GM12878 (cell line): Measurements from ENCODE around the gene SLCO3A1.

ENCODE experiments used
- BACH1 ChIP-seq: fragments of 450-650 bp; IDR thresholded peaks from 2 replicates; pipeline ENCODE4 v1.6.1; 2017; ENCODE audit warnings: mild to moderate bottlenecking, borderline replicate concordance
- EGR1 ChIP-seq, 2 experiments: IDR thresholded peaks; 1 replicate in 1 of 2; 2 replicates in 1 of 2; pipeline ENCODE4 v1.6.1; 2011 to 2012; ENCODE audit warnings: low read depth in 2 of 2, low read length in 2 of 2, borderline replicate concordance in 1 of 2, mild to moderate bottlenecking in 1 of 2, moderate library complexity in 1 of 2
- FOXM1 ChIP-seq: IDR thresholded peaks from 2 replicates; pipeline ENCODE4 v1.6.1; 2012; ENCODE audit warnings: low read depth, mild to moderate bottlenecking, inconsistent platforms, low read length, moderate library complexity
- MYB ChIP-seq: fragments of 150-350 bp; IDR thresholded peaks from 2 replicates; pipeline ENCODE4 v1.6.1; 2014; ENCODE audit warnings: mild to moderate bottlenecking, low read depth, low read length, borderline replicate concordance
- POLR2A ChIP-seq: IDR thresholded peaks from 2 replicates; pipeline ENCODE4 v1.6.1; 2011; ENCODE audit warnings: low read depth, mild to moderate bottlenecking, low read length
- POLR2AphosphoS5 ChIP-seq: IDR thresholded peaks from 2 replicates; pipeline ENCODE4 v1.6.1; 2011; ENCODE audit warnings: mild to moderate bottlenecking, low read length, inconsistent platforms
- REST ChIP-seq: IDR thresholded peaks from 2 replicates; pipeline ENCODE4 v1.6.1; 2012; ENCODE audit warnings: mild to moderate bottlenecking, low read depth, low read length
- SIN3A ChIP-seq: IDR thresholded peaks from 2 replicates; pipeline ENCODE4 v1.6.1; 2012; ENCODE audit warnings: low read depth, low read length, improper control_type of control experiment
- TCF7 ChIP-seq: IDR thresholded peaks from 2 replicates; pipeline ENCODE4 v1.6.1; 2014; ENCODE audit warnings: antibody characterized with exemption, borderline replicate concordance
- TF ChIP-seq, protein P1 (sequence below), 3 experiments: IDR thresholded peaks in 2 of 3; conservative IDR thresholded peaks in 1 of 3; 2 replicates each; pipeline ENCODE4 v1.5.1; 2011; ENCODE audit warnings: low read depth in 3 of 3, low read length in 3 of 3, mild to moderate bottlenecking in 3 of 3, control low read depth in 2 of 3, moderate library complexity in 2 of 3, inconsistent platforms in 1 of 3, mixed read lengths in 1 of 3; ENCODE audit not compliant: control insufficient read depth in 2 of 3, insufficient read depth in 1 of 3; ENCODE audit errors: extremely low read depth in 1 of 3
- TF ChIP-seq, protein P2 (sequence below): fragments of 450-650 bp; IDR thresholded peaks from 2 replicates; pipeline ENCODE4 v1.6.1; 2014; ENCODE audit warnings: mild to moderate bottlenecking

- TF ChIP-seq EGR1 (IDR thresholded peaks at IDR 0.05; ENCODE audit: borderline replicate concordance in 1 of 2, low read depth in 2 of 2, low read length in 2 of 2) = no peak
- TF ChIP-seq BACH1 = no peak
- TF ChIP-seq MYB = no peak
- TF ChIP-seq TCF7 = no peak
- no peak for TF ChIP-seq SIN3A
- TF ChIP-seq POLR2AphosphoS5 = no peak
- no peak for TF ChIP-seq REST
- TF ChIP-seq, protein P1, sequence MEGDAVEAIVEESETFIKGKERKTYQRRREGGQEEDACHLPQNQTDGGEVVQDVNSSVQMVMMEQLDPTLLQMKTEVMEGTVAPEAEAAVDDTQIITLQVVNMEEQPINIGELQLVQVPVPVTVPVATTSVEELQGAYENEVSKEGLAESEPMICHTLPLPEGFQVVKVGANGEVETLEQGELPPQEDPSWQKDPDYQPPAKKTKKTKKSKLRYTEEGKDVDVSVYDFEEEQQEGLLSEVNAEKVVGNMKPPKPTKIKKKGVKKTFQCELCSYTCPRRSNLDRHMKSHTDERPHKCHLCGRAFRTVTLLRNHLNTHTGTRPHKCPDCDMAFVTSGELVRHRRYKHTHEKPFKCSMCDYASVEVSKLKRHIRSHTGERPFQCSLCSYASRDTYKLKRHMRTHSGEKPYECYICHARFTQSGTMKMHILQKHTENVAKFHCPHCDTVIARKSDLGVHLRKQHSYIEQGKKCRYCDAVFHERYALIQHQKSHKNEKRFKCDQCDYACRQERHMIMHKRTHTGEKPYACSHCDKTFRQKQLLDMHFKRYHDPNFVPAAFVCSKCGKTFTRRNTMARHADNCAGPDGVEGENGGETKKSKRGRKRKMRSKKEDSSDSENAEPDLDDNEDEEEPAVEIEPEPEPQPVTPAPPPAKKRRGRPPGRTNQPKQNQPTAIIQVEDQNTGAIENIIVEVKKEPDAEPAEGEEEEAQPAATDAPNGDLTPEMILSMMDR (IDR thresholded peaks at IDR 0.05 in 2 of 3, conservative IDR thresholded peaks at IDR 0.05 in 1 of 3; ENCODE audit: control insufficient read depth in 2 of 3, extremely low read depth in 1 of 3, insufficient read depth in 1 of 3, low read depth in 3 of 3, low read length in 3 of 3) = no peak
- TF ChIP-seq, protein P2, sequence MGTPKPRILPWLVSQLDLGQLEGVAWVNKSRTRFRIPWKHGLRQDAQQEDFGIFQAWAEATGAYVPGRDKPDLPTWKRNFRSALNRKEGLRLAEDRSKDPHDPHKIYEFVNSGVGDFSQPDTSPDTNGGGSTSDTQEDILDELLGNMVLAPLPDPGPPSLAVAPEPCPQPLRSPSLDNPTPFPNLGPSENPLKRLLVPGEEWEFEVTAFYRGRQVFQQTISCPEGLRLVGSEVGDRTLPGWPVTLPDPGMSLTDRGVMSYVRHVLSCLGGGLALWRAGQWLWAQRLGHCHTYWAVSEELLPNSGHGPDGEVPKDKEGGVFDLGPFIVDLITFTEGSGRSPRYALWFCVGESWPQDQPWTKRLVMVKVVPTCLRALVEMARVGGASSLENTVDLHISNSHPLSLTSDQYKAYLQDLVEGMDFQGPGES = no peak
- no peak for TF ChIP-seq FOXM1
- no peak for TF ChIP-seq POLR2A
Observed at GRCh38 chr15:91855241-91855640, 1.7 kb downstream of the SLCO3A1 start.
